ENCODE results near the gene JMJD4. TPM values are rescaled to one million over a fixed set of nuclear protein-coding genes. Genes with fewer than 3 reads are reported as not detected.

Gene JMJD4
- total RNA-seq, 4 donors from 2014 or later: 9.2 to 21.6 (median 19.9) TPM

GRCh38 chr1:227756172-227756959, 21.3 kb upstream of the JMJD4 start:
- H3K27ac ChIP-seq: peak overlapping the region; percentile 45 to 90 (median 84)
- H3K4me1 ChIP-seq: peaks cover 76 to 80% of the 10 kb centered on the region in 2 donors
- TF ChIP-seq POLR2A (IDR thresholded peaks at IDR 0.05): no peak
- TF ChIP-seq, protein P1, sequence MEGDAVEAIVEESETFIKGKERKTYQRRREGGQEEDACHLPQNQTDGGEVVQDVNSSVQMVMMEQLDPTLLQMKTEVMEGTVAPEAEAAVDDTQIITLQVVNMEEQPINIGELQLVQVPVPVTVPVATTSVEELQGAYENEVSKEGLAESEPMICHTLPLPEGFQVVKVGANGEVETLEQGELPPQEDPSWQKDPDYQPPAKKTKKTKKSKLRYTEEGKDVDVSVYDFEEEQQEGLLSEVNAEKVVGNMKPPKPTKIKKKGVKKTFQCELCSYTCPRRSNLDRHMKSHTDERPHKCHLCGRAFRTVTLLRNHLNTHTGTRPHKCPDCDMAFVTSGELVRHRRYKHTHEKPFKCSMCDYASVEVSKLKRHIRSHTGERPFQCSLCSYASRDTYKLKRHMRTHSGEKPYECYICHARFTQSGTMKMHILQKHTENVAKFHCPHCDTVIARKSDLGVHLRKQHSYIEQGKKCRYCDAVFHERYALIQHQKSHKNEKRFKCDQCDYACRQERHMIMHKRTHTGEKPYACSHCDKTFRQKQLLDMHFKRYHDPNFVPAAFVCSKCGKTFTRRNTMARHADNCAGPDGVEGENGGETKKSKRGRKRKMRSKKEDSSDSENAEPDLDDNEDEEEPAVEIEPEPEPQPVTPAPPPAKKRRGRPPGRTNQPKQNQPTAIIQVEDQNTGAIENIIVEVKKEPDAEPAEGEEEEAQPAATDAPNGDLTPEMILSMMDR (IDR thresholded peaks at IDR 0.05 in 4 of 5, conservative IDR thresholded peaks at IDR 0.05 in 1 of 5): no peak
- ATAC-seq (peak; percentile 49 to 56), DNase-seq (peak; percentile 49 to 78)
- no peak overlapping the region for H3K4me3 ChIP-seq
- in situ Hi-C loops (cut with MboI; ENCODE audit: low sequenced_read_pairs in 4 of 4): loop anchor here in 2 of 4 donors (25.0 kb wide), 2 partner anchors 269 to 331 kb away; partner anchors contain the start of gene ARF1 (in 1 of the 2)
- H3K9me3 ChIP-seq: no peaks in the 10 kb centered on the region
- intact Hi-C loops (cut with DNase I; ENCODE audit: low total_unique reads): loop anchor here (2.0 to 10.0 kb wide), 4 partner anchors 22 to 328 kb away; partner anchors contain the start of genes ARF1, JMJD4 and SNAP47
- H3K36me3 ChIP-seq: no peaks in the 10 kb centered on the region
- H3K27me3 ChIP-seq: no peaks in the 10 kb centered on the region

- H3K36me3 ChIP-seq: no peaks in the 10 kb centered on the region
- TF ChIP-seq POLR2A (IDR thresholded peaks at IDR 0.05): no peak
- TF ChIP-seq, protein P1 (IDR thresholded peaks at IDR 0.05 in 4 of 5, conservative IDR thresholded peaks at IDR 0.05 in 1 of 5): no peak
- no peaks in the 10 kb centered on the region for H3K9me3 ChIP-seq
- peak overlapping the region; percentile 45 to 90 (median 84) for H3K27ac ChIP-seq
- DNase-seq (no peak), ATAC-seq (no peak)
- intact Hi-C loops (cut with DNase I; ENCODE audit: low total_unique reads) (loop anchor here (1.0 to 10.0 kb wide), 4 partner anchors 25 to 330 kb away; partner anchors contain the start of gene ARF1), in situ Hi-C loops (cut with MboI; ENCODE audit: low sequenced_read_pairs in 4 of 4) (loop anchor here in 3 of 4 donors (5.0 to 25.0 kb wide), 3 partner anchors 197 to 332 kb away; partner anchors contain the start of gene ARF1 (in 1 of the 3))
- H3K4me1 ChIP-seq: peaks cover 72 to 73% of the 10 kb centered on the region in 2 donors
- no peak overlapping the region for H3K4me3 ChIP-seq
- H3K27me3 ChIP-seq: no peaks in the 10 kb centered on the region
Measured at GRCh38 chr1:227754958-227755357, 19.9 kb upstream of the JMJD4 start.

GRCh38 chr1:227753999-227754711, 19.1 kb upstream of the JMJD4 start:
- DNase-seq (peak; percentile 69 to 90), ATAC-seq (peak; percentile 82 to 85)
- Histone ChIP-seq H3K4me1 (peaks cover 68 to 75% of the 10 kb centered on the region in 2 donors), H3K4me3 (no peak overlapping the region), H3K27ac (peak overlapping the region; percentile 45 to 90 (median 84)), H3K27me3 (no peaks in the 10 kb centered on the region), H3K36me3 (no peaks in the 10 kb centered on the region), H3K9me3 (no peaks in the 10 kb centered on the region)
- in situ Hi-C loops (cut with MboI; ENCODE audit: low sequenced_read_pairs in 4 of 4) (loop anchor here in 3 of 4 donors (5.0 to 25.0 kb wide), 3 partner anchors 198 to 333 kb away; partner anchors contain the start of gene ARF1 (in 1 of the 3)), intact Hi-C loops (cut with DNase I; ENCODE audit: low total_unique reads) (loop anchor here (1.0 to 10.0 kb wide), 4 partner anchors 24 to 331 kb away; partner anchors contain the start of gene ARF1)
- TF ChIP-seq, protein P1 (IDR thresholded peaks at IDR 0.05 in 4 of 5, conservative IDR thresholded peaks at IDR 0.05 in 1 of 5): no peak
- no peak for TF ChIP-seq POLR2A (IDR thresholded peaks at IDR 0.05)

- in situ Hi-C loops (cut with MboI; ENCODE audit: low sequenced_read_pairs in 4 of 4) (loop anchor here in 3 of 4 donors (5.0 to 25.0 kb wide), 3 partner anchors 202 to 337 kb away; partner anchors contain the start of gene ARF1 (in 1 of the 3)), intact Hi-C loops (cut with DNase I; ENCODE audit: low total_unique reads) (loop anchor here (10.0 kb wide), 3 partner anchors 205 to 335 kb away; partner anchors contain the start of gene ARF1)
- Histone ChIP-seq H3K9me3 (no peaks in the 10 kb centered on the region), H3K36me3 (peaks cover 0 to 14% of the 10 kb centered on the region in 2 donors), H3K4me1 (peaks cover 34 to 35% of the 10 kb centered on the region in 2 donors), H3K27ac (peak overlapping the region in 3 of 4 donors; percentile 7 to 34 (median 25)), H3K4me3 (no peak overlapping the region), H3K27me3 (no peaks in the 10 kb centered on the region)
- TF ChIP-seq, protein P1 (IDR thresholded peaks at IDR 0.05 in 4 of 5, conservative IDR thresholded peaks at IDR 0.05 in 1 of 5): no peak
- no peak for TF ChIP-seq POLR2A (IDR thresholded peaks at IDR 0.05)
- ATAC-seq (no peak), DNase-seq (peak in 1 of 2 donors; percentile 36)
Measured at GRCh38 chr1:227749916-227750710, 15.0 kb upstream of the JMJD4 start.

All from gastrocnemius medialis (tissue), 4 donors.